ENCODE measurements around the gene KRT8.

KRT8 gene

DNA sequence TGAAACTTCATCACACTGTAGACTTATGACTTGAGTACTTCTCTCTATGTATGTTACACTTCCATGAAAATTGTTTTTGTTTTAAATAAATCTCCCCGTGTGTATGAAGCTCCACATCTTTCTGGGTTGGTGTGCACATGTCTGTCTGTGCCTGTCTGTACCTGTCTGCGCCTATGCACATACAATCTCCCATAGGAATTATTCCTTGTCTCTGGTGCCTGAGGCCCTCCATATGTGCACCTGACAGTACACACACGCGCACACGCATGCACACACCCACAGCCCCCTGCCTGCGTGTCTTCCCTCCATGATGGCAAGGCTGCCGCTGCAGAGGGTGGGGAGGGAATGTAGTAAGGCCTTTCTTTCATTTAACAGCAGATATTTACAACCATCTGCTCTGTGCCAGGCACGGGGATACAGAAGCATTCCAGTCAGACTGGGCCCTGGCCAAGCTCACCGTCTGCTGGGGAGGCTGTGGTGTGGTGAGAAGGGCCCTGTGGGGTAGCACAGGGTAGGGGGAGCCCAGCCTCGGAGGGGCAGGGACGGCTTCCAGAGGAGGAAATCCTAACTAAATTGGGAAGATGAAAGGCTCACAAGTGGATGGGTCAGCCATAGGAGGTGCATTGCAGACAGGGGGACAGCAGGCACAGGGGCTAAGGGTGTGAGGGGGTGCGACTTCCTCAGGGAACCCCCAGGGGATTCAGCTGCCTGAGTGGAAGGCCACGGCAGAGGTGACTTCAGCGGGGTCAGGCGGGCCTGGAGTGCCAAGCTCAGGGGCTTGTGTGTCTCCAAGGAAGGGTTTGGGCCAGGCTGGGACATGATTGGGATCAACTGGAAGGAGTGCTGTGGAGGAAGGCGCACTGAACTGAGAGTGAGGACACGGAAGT, 26.1 kb downstream of the KRT8 start:
- TF ChIP-seq, protein P1, sequence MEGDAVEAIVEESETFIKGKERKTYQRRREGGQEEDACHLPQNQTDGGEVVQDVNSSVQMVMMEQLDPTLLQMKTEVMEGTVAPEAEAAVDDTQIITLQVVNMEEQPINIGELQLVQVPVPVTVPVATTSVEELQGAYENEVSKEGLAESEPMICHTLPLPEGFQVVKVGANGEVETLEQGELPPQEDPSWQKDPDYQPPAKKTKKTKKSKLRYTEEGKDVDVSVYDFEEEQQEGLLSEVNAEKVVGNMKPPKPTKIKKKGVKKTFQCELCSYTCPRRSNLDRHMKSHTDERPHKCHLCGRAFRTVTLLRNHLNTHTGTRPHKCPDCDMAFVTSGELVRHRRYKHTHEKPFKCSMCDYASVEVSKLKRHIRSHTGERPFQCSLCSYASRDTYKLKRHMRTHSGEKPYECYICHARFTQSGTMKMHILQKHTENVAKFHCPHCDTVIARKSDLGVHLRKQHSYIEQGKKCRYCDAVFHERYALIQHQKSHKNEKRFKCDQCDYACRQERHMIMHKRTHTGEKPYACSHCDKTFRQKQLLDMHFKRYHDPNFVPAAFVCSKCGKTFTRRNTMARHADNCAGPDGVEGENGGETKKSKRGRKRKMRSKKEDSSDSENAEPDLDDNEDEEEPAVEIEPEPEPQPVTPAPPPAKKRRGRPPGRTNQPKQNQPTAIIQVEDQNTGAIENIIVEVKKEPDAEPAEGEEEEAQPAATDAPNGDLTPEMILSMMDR (IDR thresholded peaks at IDR 0.05): no peak
- Histone ChIP-seq H3K9me3 (ENCODE audit: control insufficient read depth, low read length) (no peaks in the 10 kb centered on the region), H3K79me2 (no peaks in the 10 kb centered on the region), H2AFZ (peak overlapping the region; percentile 76), H3K4me3 (ENCODE audit: low read depth, low read length) (no peak overlapping the region), H3K27me3 (ENCODE audit: control insufficient read depth, insufficient read depth, low read length) (no peaks in the 10 kb centered on the region), H3K4me2 (ENCODE audit: low read length) (no peak overlapping the region), H3K9ac (no peak overlapping the region), H3K4me1 (peaks cover 3% of the 10 kb centered on the region), H3K36me3 (ENCODE audit: control insufficient read depth, insufficient read depth, low read length) (no peaks in the 10 kb centered on the region), H3K27ac (no peak overlapping the region)

DNA sequence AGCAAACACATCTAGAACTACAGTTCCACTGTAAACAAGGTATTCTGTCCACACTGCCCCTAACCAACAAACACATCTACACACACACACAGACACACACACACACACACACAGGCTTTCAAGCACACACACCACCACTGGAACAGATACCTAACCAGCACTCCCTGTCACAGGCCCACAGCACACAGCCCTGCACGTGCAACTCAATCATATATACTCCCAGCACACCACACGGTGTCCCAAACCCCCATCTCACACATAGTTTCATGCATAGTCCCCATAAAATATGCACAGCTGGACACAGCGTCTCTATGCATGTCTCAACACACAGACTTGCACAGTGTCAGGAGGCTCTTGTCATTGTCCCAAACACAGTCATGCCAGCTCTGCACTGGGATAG, 27.6 kb downstream of the KRT8 start:
- Histone ChIP-seq H3K4me3 (ENCODE audit: low read depth, low read length) (no peak overlapping the region), H3K27ac (no peak overlapping the region), H3K27me3 (ENCODE audit: control insufficient read depth, insufficient read depth, low read length) (no peaks in the 10 kb centered on the region), H2AFZ (no peak overlapping the region), H3K9ac (no peak overlapping the region), H3K4me2 (ENCODE audit: low read length) (no peak overlapping the region), H3K9me3 (ENCODE audit: control insufficient read depth, low read length) (no peaks in the 10 kb centered on the region), H3K4me1 (peaks cover 3% of the 10 kb centered on the region), H3K36me3 (ENCODE audit: control insufficient read depth, insufficient read depth, low read length) (no peaks in the 10 kb centered on the region), H3K79me2 (no peaks in the 10 kb centered on the region)
- TF ChIP-seq, protein P1 (IDR thresholded peaks at IDR 0.05): no peak

DNA sequence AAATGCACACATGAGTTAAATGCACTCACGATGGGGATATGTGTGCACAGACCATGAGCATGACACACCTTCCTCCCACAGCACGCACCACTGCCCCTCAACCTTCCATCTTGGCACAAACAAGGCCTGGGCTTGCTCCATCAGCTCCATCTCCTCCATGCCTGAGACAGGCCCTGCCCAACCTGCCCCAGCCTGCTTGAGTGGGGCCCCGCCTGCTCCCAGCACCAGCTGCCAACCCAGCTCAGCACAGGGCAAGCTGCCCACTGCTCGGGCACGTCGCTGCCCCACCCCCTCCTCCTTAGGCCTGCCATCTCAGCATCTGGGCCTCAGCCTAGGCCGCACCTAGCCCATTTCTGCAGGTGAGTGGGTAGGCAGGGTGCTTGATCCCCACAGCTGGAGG, 28.5 kb downstream of the KRT8 start:
- no peak overlapping the region for H3K4me3 ChIP-seq (ENCODE audit: low read depth, low read length)
- H3K27me3 ChIP-seq (ENCODE audit: control insufficient read depth, insufficient read depth, low read length): no peaks in the 10 kb centered on the region
- no peak overlapping the region for H3K9ac ChIP-seq
- H3K36me3 ChIP-seq (ENCODE audit: control insufficient read depth, insufficient read depth, low read length): no peaks in the 10 kb centered on the region
- no peaks in the 10 kb centered on the region for H3K79me2 ChIP-seq
- H3K4me1 ChIP-seq: peaks cover 3% of the 10 kb centered on the region
- no peaks in the 10 kb centered on the region for H3K9me3 ChIP-seq (ENCODE audit: control insufficient read depth, low read length)
- H3K27ac ChIP-seq: no peak overlapping the region
- H2AFZ ChIP-seq: no peak overlapping the region
- TF ChIP-seq, protein P1 (IDR thresholded peaks at IDR 0.05): no peak
- H3K4me2 ChIP-seq (ENCODE audit: low read length): no peak overlapping the region

DNA sequence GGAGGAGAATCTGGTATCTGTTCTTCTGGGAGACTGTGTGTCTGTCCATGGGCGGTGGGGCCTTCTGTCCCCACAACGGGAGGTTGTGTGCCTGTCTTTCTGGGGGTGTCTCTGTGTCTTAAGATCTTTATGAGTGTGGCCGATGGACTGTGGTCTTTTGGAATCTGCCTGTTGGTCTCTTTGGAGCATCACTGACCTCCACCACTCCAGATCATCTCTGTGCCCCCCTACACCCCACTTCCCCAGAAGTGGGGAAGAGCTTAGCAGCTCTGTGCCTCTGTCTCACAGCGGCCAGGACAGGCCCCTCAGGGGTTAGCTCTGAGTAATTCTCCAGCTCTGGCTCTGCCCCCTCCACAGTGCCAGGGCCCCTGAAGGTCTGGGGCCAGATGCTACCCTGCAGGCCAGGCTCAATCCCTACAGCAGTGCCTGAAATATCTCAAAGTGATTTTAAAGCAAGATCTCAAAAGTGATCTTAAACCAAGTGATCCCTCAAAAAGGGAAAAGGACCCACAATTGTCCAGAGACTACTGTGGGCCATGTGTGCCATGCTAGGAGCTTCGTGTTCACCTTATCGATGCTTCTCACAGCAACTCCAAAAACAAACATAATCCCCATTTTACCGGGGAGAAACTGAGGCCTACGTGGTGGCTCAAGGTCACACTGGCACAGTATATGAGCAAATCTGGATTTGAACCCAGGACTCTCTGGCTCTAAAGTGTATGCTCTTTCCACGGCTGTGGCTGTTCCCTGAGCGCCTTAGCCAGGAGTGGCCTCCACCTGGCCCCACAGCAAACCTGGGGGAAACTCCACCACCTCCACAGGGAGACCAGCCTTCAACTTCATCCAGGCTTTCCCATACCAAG, 30.1 kb downstream of the KRT8 start:
- Histone ChIP-seq H3K79me2 (no peaks in the 10 kb centered on the region), H2AFZ (no peak overlapping the region), H3K27me3 (ENCODE audit: control insufficient read depth, insufficient read depth, low read length) (no peaks in the 10 kb centered on the region), H3K9me3 (ENCODE audit: control insufficient read depth, low read length) (no peaks in the 10 kb centered on the region), H3K4me1 (peaks cover 3% of the 10 kb centered on the region), H3K27ac (peak overlapping the region; percentile 7), H3K9ac (no peak overlapping the region), H3K4me2 (ENCODE audit: low read length) (peak overlapping the region; percentile 51), H3K36me3 (ENCODE audit: control insufficient read depth, insufficient read depth, low read length) (no peaks in the 10 kb centered on the region), H3K4me3 (ENCODE audit: low read depth, low read length) (no peak overlapping the region)
- TF ChIP-seq, protein P1 (IDR thresholded peaks at IDR 0.05): no peak

Measured in parathyroid adenoma (tissue), 2 donors.